HG03460 (cell line): ENCODE measurements around the gene ZNF202.
"Not testable (repeated sequence)": the region's sequence is repeated elsewhere in the genome, so short reads cannot be mapped to it uniquely, and the experiment has no call there.

Experiments
- ATAC-seq: cut with Tn5 transposase; IDR thresholded peaks from one replicate; pipeline ENCODE4 v1.9.1; 2021; ENCODE audit not compliant: unreplicated experiment

The ZNF202 gene

DNA sequence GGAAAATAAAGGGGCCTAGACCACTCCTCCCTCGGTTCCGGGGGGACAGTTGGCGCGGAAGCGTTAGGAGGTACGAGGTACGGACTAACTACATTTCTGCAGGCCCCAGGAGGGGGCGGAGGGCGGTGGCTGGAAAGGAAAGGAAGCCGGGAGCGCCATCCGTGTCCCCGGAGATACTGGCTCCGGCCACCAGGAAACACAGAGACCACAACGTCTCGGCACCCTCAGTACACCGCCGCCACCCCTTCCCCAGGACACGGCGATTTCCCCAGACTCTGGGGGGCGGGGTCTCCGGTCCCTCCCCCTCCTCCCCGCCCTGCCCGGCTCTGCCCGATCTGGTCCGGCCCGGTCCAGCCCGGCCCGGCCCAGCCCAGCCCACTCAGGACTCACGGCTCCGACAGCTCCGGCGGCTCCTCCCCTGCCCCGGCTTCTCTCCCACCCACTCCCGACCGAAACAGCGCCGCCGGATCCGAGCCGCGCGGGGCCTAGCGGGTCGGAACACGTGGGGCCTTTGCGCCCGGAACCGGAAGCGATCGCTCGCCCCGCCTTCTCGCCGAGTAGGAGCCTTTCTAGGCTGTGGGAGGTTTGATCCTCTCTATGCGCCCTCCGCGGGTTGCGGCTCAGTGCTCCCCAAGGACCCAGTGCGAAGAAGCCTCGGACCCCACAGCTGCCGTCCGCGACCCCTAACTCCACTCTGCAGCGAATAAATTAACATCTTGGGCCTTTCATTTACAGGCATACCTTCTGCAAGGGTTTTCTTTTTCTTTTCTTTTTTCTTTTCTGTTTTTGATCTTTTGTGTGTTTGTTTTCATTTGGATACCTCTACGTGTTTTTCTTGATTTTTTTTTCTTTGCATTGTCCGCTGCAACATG lies at the start of gene ZNF202:
ZNF202 (minus strand) TSS at position 502 of the 872 bp plus-strand sequence. CDS start 10,772 bp downstream, outside the sequence.
- ATAC-seq, result peak; percentile 99

DNA sequence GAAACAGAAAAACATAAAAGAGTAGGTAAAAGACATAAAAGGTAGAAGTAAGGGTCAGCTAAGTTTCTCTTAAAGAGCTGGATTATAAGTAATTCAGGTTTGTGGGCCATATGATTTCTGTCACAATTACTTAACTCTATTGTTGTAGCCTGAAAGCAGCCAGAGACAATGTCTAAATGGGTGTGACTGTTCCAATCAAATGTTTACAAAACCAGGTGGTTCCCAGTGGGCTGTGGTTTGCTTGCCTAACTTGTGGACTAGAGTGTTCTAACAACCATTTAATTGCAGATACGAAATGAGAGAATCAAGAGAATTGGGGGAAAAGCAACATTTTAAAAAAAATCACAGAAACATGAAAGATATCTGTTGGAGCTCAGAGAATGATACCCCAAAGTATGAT lies 42.1 kb upstream of the ZNF202 start:
- ATAC-seq, result no peak

- no peak for ATAC-seq
Measured at GRCh38 chr11:123778511-123778910, 37.1 kb upstream of the ZNF202 start.

DNA sequence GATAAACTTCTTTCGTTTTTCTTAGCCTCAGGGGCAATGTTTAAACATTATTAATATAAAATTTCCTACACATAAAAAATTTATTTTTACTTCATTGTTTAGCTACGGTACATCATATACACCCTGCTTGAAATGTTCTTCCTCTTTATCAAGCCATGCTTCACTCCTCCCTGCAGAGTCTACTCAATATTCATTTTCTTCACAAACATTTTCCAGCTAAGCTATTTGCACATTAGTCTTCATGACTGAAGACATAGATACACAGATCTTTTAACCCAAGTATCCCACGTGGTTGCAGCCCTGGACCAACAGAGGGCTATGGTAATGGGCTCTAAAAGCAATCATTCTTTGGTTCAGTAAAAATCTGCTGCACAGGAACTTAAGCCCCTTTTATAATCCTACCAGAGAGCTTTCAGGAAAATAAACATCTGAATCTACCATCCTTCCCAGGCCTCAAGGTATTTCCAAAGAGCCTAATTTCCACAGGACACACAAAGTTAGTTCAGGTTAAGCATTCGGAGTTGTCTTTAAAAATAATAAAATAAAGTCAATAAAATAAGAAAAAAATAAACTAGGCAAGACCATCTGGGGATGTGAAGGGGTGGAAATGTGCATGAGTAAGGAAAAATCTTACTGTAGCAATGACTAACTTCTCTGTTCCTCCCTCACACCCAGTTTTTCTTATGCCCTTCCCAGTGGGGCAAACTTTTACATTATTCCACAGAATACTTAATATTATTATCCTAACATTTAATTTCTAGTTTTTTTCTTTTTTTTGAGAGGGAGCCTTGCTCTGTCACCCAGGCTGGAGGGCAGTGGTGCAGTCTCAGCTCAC lies 34.5 kb upstream of the ZNF202 start:
- ATAC-seq, result no peak

GRCh38 chr11:123775289-123775688 lies 33.8 kb upstream of the ZNF202 start:
- no peak for ATAC-seq

DNA sequence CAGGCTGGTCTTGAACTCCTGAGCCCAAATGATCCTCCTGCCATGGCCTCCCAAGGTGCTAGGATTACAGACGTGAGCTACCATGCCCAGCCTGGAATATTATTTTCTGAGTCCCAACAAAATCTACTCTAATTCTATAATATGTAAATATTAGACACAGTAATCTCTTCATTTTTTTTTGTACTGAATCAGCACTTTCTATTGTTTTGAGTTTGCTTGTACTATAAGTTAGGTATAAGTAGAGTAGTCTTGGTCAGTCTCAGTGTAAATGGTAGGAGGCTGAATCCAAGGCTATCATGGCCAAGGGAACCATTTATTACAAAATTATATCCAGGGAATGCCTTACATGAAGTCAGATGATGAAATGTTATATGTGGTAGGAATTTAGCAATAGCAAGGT lies 32.5 kb upstream of the ZNF202 start:
- no peak for ATAC-seq

- ATAC-seq, result no peak
Measured at GRCh38 chr11:123773026-123773425, 31.6 kb upstream of the ZNF202 start.

- no peak for ATAC-seq
Measured at GRCh38 chr11:123771664-123772063, 30.2 kb upstream of the ZNF202 start.

GRCh38 chr11:123770712-123771111 lies 29.3 kb upstream of the ZNF202 start:
- no peak for ATAC-seq

GRCh38 chr11:123765601-123766000 lies 24.1 kb upstream of the ZNF202 start:
- ATAC-seq, result no peak

DNA sequence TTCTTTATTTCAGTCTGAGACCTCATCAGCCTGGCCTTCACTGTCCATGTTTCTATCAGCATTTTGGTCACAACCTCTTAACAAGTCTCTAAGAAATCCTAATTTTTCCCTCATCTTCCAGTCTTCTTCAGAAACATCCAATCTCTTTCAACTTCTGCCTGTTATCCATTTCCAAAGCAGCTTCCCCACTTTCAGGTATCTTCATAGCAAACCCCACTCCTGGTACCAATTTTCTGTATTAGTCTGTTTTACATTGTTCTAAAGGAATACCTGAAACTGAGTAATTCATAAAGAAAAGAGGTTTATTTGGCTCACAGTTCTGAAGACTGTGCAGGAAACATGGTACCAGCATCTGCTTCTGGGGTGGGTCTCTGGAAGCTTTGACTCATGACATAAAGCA lies 21.0 kb upstream of the ZNF202 start:
- no peak for ATAC-seq

DNA sequence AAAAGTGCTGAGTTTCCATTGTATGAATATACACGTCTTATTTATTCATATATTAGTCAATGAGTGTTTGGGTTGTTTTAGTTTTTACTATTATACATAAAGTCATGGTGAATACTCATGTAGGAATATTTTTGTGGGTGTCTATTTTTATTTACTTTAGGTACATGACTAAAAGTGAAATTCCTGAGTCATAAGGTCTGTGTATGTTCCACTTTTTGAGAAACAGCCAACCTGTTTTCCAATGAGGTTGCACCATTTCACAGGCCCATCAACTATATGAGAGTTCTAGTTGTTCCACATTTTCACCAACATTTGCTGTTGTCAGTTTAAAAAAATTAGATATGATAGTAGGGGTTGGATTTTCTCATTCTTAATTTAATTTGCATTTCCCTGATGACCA lies 19.4 kb upstream of the ZNF202 start:
- peak; percentile 59 for ATAC-seq

DNA sequence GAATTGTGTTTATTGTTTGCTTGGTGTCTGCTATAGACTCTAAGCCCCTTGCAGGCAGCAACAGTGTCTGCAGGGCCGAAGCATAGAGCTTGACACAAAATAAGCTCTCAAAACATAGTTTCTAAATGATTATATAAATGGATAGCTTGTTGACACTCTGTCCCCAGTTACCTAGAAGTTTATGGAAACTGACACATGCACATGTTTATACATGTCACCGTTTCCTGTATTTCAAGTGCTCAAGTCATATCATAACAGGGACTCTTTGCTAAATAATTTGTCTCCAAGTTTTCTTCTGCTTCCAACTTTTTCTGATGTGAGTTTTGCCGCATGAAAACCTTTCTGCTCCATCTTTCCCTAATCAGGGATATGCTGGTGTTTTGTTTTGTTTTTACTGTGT lies 16.5 kb upstream of the ZNF202 start:
- no peak for ATAC-seq

- no peak for ATAC-seq
Measured at GRCh38 chr11:123755813-123756212, 14.4 kb upstream of the ZNF202 start.

DNA sequence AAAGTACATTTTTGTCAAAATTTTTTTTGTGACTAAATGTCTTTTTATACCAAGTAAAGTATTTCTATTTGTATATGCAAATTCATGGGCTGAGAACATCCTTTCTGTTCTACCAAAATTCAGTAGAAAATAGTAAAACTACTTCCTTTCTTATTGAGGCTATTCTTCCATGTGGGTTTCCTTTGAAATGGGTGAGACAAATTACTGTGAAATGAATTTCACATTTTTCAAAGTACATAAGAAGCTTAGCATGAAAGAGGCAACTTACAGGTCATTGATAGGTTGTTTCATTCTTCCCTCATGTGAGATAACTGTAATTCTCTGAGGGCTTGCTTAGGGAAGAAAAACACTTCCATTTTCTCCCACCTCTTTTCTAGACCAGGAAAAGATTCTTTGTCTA lies 13.9 kb upstream of the ZNF202 start:
- no peak for ATAC-seq

DNA sequence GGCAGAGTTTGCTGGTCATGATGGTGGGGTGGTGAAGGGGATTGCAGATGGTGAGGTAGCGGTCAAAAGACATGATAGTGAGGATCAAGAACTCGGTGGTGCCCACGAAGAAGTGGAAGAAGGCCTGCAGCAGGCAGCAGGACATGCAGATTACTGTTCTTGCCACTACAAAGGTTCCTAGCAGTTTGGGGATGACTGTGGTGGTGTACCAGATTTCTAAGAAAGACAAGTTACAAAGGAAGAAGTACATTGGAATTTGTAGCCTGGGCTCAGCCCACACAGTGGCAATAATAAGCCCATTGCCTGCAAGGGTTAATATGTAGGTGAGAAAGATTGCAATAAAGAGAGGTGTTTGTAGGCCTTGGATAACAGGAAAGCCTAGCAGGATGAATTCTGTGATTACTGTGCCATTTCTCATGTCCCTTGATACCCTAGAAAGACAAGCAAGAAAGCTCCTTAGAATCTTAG lies 12.7 kb upstream of the ZNF202 start, which contains the start of gene OR6X1:
OR6X1 (minus strand) TSS at position 418 of the 468 bp plus-strand sequence; CDS start at position 418, 0 bp downstream.
- no peak for ATAC-seq

DNA sequence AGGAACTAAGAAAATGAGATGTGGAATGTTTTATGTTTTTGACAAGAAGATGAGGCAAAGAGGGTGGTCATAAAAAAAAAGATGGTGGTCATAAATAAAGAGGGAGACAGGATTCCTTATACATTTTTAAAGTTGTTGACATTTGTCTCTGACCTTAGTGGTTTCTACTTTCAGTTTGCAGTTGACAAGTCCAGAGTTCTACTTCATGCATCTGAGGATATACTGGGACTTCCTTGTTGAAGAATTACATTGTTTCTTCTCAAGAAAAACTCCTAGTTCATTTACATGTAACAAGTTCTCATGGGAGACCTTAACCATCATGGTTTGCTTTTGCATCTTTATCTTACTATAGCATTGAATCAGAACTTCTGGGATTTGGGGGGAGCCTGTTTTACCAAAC lies 11.7 kb upstream of the ZNF202 start:
- no peak for ATAC-seq

GRCh38 chr11:123751781-123752180 lies 10.3 kb upstream of the ZNF202 start:
- ATAC-seq, result no peak

GRCh38 chr11:123748349-123748748 lies 6.9 kb upstream of the ZNF202 start:
- ATAC-seq, result not testable (repeated sequence)

- ATAC-seq, result no peak
Measured at GRCh38 chr11:123745764-123746451, 4.4 kb upstream of the ZNF202 start.

- no peak for ATAC-seq
Measured at GRCh38 chr11:123742724-123743120, 1.3 kb upstream of the ZNF202 start.
